Activated naive CD8-positive, alpha-beta T cell treated with anti-CD3 and anti-CD28 coated beads, Interleukin-2, amount 10 ng/mL, durations not matched to agents 7 days and 5 days (primary cell): Measurements from ENCODE around the gene DMWD. TPM values are rescaled to one million over a fixed set of nuclear protein-coding genes. Genes with fewer than 3 reads are reported as not detected.

Experiments
- ATAC-seq: fragments of 150-1000 bp; cut with Tn5 transposase; one replicate; pipeline ENCODE4 v1.10.0; 2021; ENCODE audit warnings: low read depth, moderate library complexity
- POLR2A ChIA-PET: fragments of 350-600 bp; sonication (Branson Sonifier 250); formaldehyde crosslinking; loops from one replicate; lab custom pipeline; 2021; ENCODE audit warnings: antibody characterized with exemption; lab: Charles Lee
- DNase-seq: peaks from one replicate; pipeline ENCODE4 v3.0.0; 2021
- H3K27ac Mint-ChIP-seq: one replicate; pipeline ENCODE4 v1.8.0; 2022; ENCODE audit warnings: mild to moderate bottlenecking, mixed read lengths
- H3K27me3 Mint-ChIP-seq: one replicate; pipeline ENCODE4 v1.8.0; 2022; ENCODE audit warnings: mild to moderate bottlenecking, moderate library complexity, mixed read lengths
- H3K36me3 Mint-ChIP-seq: one replicate; pipeline ENCODE4 v1.8.0; 2021; ENCODE audit warnings: mild to moderate bottlenecking, mixed read lengths
- H3K4me1 Mint-ChIP-seq: one replicate; pipeline ENCODE4 v1.8.0; 2021; ENCODE audit warnings: mixed read lengths
- H3K4me3 Mint-ChIP-seq: one replicate; pipeline ENCODE4 v1.8.0; 2022; ENCODE audit warnings: mild to moderate bottlenecking, moderate library complexity, mixed read lengths
- H3K9me3 Mint-ChIP-seq: one replicate; pipeline ENCODE4 v1.8.0; 2021; ENCODE audit warnings: mixed read lengths
- total RNA-seq, 2 experiments: library from RNA; stranded (reverse); gene quantifications; one replicate each; pipeline ENCODE4 v1.2.3, GENCODE V29; 2021

The DMWD gene
- total RNA-seq, 2 experiments from 2014 or later, result 47.0 to 50.6 TPM

DNA sequence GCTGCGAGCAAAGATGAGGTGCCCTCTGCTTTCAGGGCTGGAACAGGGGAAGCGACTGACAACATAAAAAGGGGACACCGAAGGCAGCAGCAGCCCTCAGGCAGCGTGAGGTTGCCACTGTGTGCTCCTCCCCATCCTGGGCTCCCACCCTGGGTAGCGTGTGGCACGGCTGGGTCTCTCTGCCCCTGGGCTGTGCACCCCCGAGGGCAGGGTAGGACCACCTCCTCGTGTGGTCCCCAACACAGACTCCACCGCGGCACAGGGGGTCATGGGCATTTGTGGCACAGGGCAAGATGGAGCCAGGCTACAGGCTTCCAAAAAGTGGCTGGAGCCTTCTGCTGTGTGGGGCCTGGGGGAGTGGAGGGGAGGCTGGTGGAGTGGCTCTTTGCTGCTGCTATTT is 28.9 kb upstream of the DMWD start:
- no peak for ATAC-seq
- Mint-ChIP-seq H3K4me1 (peaks cover 5% of the 10 kb centered on the region), H3K36me3 (peaks cover 5% of the 10 kb centered on the region), H3K27ac (no peak overlapping the region), H3K27me3 (no peaks in the 10 kb centered on the region), H3K9me3 (no peaks in the 10 kb centered on the region), H3K4me3 (no peak overlapping the region)
- POLR2A ChIA-PET, result no interaction called here
- DNase-seq, result no peak

DNA sequence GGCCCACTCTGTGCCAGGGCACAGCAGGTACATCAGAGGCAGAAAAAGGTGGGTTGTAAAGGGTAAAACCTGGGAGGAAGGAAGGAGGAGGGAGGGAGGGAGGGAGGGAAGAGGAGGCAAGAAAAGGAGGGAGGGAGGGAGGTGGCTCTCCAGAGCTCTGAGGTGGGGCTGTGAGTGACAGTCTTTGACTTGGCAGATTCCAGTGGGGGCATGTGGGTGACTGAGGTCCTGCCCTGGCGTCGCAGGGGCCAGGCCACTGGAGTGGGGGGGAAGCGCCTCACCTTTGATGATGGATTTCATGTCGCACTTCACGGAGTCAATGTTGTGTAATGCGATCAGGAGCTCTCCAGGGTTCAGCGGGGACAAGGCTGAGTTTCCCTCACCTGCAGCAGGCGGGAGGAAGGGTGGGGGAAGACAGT is 28.5 kb upstream of the DMWD start:
- ATAC-seq, result no peak
- Mint-ChIP-seq H3K27me3 (no peaks in the 10 kb centered on the region), H3K36me3 (peaks cover 5% of the 10 kb centered on the region), H3K27ac (no peak overlapping the region), H3K4me1 (peaks cover 5% of the 10 kb centered on the region), H3K4me3 (no peak overlapping the region), H3K9me3 (no peaks in the 10 kb centered on the region)
- POLR2A ChIA-PET, result interaction anchor here (1.4 kb wide), 1 partner anchor 9 kb away, joined by 5 read pairs; no protein-coding TSS in a partner anchor
- DNase-seq, result no peak

DNA sequence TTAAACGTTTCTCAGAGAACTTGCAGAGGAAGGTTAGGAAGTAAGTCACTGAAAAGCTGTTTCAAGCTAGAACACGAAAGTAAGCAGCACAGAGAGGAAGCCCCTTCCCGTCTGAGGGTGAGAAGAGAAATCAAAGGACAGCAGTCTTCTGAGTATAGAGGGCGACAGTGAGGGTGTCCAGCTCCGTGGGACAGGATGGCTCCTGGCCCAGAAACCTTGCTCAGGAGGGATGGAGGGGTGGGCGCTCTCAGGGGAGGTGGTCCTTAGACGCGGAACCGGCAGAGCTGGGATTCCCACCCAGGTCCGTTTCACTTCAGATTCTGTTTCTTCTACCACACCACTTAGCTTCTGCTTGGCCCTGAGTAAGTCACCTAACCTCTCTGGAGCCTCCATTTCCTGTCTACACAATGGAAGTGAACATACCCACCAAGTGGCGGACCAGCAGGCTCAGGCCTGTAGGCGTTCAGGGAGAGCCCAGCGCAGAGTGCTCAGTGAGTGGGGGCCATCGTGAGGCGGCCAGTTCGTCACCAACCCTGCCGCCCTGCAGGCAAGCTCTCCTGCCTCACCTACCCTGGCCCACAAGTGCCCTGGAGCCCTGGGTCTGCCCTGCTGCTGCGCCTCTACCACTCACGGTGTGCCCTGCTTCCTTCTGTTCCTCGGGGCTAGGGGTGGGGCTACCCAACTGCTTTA is 27.9 kb upstream of the DMWD start:
- no peaks in the 10 kb centered on the region for H3K9me3 Mint-ChIP-seq
- H3K4me1 Mint-ChIP-seq, result peaks cover 3% of the 10 kb centered on the region
- H3K4me3 Mint-ChIP-seq, result no peak overlapping the region
- no peaks in the 10 kb centered on the region for H3K27me3 Mint-ChIP-seq
- POLR2A ChIA-PET, result interaction anchor here (0.6 to 1.4 kb wide), 2 partner anchors 9 to 34 kb away, joined by 3 to 5 read pairs; no protein-coding TSS in a partner anchor
- H3K36me3 Mint-ChIP-seq, result peaks cover 5% of the 10 kb centered on the region
- no peak for DNase-seq
- ATAC-seq, result no peak
- H3K27ac Mint-ChIP-seq, result peak overlapping the region; percentile 30

DNA sequence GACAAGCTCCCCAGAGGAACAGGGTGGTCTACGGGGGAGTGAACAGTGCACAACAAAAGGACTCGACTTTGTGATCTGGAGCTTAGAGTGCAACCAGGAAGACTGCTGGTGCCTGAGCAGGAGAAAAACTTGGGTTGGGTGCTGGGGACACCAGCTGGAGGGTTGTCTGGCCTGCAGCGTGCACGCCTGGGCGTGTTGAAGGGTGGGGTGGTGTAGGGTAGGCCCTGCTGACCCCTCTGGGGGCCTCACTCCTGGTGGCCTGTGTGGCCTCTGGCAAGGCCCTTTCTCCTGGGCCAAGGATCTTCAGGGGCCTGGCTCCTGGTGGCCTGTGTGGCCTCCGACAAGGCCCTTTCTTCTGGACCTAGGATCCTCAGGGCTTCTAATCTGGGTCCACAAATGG is 27.1 kb upstream of the DMWD start:
- no peak overlapping the region for H3K4me3 Mint-ChIP-seq
- no peak for DNase-seq
- H3K27ac Mint-ChIP-seq, result peak overlapping the region; percentile 45
- H3K27me3 Mint-ChIP-seq, result no peaks in the 10 kb centered on the region
- POLR2A ChIA-PET, result interaction anchor here (0.6 to 1.4 kb wide), 2 partner anchors 10 to 35 kb away, joined by 3 to 5 read pairs; no protein-coding TSS in a partner anchor
- no peak for ATAC-seq
- H3K9me3 Mint-ChIP-seq, result no peaks in the 10 kb centered on the region
- peaks cover 5% of the 10 kb centered on the region for H3K36me3 Mint-ChIP-seq
- peaks cover 3% of the 10 kb centered on the region for H3K4me1 Mint-ChIP-seq

DNA sequence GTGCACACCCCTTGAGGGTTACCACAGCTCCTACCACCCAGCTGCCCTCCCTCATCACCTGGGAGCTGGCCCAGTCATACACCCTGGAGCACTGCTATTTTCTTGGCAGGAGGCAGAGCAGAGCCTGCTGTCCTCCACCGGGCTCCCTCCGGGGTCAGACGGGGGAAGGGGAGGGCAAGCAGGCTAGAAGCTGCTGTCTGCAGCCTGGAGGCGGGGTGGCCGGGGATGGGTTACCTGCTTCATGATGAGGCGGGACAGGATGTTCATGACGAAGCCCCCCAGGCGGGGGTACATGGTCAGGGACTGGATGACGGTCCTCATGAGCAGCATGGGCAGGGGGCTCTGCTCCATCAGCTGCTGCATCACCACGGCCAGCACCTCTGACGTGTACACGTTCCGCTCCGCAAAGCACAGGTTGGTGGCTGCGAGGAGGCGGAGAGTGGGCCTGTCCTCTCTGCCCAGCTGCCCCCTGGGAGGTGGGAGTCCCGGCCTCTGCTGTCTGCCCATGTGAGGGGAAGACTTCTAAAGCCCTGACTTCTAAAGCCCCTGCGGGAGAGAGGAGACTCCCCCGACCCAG is 25.2 kb upstream of the DMWD start:
- Mint-ChIP-seq H3K27me3 (no peaks in the 10 kb centered on the region), H3K36me3 (peaks cover 3% of the 10 kb centered on the region), H3K4me1 (no peaks in the 10 kb centered on the region), H3K9me3 (no peaks in the 10 kb centered on the region), H3K4me3 (no peak overlapping the region), H3K27ac (no peak overlapping the region)
- POLR2A ChIA-PET, result interaction anchor here (0.7 to 1.6 kb wide), 4 partner anchors 12 to 1982 kb away, joined by 3 to 6 read pairs (median 3); no protein-coding TSS in a partner anchor
- DNase-seq (no peak), ATAC-seq (no peak)

DNA sequence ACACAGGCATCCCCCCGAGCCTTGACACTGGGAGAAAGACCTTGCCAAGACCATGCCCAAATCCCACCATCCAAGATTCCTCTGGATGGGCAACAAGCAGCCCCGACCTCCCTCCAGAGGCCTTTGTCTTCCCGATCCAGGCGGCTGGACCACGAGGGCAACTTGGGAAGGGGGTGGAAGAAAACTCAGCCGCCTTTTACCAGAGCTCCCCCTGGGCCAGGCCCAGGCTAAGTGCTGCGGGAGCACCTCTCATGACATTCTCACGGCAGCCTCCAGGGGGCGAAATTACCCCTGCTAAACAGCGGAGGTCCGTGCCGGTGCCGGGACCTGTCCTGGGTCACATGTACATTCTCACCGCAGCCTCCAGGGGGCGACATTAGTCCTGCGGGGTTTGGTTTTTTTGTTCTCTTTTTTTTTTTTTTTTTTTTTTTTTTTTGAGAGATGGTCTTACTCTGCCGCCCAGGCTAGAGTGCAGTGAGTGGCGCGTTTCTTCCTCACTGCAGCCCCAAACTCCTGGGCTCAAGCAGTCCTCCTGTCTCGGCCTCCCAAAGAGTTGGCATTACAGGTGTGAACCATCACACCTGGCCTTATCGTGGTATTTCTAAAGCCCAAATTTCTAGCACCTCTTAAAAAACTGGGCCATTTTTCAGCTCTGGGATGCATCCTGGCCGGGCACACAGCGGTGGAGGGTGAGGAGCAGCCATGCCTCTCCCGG is 24.5 kb upstream of the DMWD start:
- ATAC-seq, result peak; percentile 97
- H3K27ac Mint-ChIP-seq, result no peak overlapping the region
- no peaks in the 10 kb centered on the region for H3K9me3 Mint-ChIP-seq
- no peak overlapping the region for H3K4me3 Mint-ChIP-seq
- POLR2A ChIA-PET, result interaction anchor here (0.7 to 1.6 kb wide), 10 partner anchors 13 to 1983 kb away, joined by 3 to 6 read pairs (median 4); partner anchors contain the start of gene IRF2BP1
- no peaks in the 10 kb centered on the region for H3K27me3 Mint-ChIP-seq
- H3K36me3 Mint-ChIP-seq, result peaks cover 3% of the 10 kb centered on the region
- no peaks in the 10 kb centered on the region for H3K4me1 Mint-ChIP-seq
- peak; percentile 97 for DNase-seq

DNA sequence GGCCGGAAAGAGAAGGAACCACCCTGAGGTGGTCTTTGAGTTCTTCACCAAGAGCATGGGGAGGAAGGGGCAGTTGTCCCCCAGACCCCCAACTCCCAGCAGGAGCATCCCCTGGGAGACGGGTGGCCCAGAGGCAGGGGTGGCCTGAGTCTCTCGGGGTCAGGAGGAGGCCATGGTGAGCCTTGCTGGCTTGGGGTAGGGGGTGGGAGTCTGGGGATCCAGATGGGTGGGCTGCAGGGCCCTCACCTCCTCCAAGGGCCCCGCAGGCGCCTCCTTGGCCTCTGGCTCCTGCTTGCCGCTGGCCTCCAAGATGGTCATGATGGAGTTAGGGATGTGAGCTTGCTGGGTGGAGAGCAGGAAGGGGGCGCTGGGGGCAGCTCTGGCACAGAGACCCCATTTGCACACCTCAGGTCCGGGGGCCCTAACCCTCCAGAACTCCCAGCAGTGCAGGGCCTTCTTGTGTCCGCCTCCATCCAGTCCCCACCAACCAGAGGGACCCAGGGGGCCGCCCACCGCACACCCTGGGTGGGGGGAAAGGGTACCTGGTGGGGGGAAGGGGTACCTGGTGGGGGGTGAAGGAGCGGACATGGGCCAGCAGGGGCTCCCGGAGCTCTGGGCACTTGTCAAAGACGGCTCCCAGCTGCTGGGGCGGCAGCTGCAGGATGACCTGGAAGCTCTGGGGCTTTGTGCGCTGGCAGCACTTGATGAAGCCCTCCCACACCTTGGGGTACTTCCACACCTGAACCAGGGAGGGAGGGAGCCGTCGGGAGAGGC is 23.8 kb upstream of the DMWD start:
- Mint-ChIP-seq H3K4me1 (no peaks in the 10 kb centered on the region), H3K9me3 (no peaks in the 10 kb centered on the region), H3K36me3 (peaks cover 3% of the 10 kb centered on the region), H3K4me3 (no peak overlapping the region), H3K27me3 (no peaks in the 10 kb centered on the region), H3K27ac (no peak overlapping the region)
- ATAC-seq (no peak), DNase-seq (no peak)
- POLR2A ChIA-PET, result interaction anchor here (0.6 to 1.5 kb wide), 10 partner anchors 17 to 507 kb away, joined by 3 to 6 read pairs (median 4); partner anchors contain the start of gene IRF2BP1

DNA sequence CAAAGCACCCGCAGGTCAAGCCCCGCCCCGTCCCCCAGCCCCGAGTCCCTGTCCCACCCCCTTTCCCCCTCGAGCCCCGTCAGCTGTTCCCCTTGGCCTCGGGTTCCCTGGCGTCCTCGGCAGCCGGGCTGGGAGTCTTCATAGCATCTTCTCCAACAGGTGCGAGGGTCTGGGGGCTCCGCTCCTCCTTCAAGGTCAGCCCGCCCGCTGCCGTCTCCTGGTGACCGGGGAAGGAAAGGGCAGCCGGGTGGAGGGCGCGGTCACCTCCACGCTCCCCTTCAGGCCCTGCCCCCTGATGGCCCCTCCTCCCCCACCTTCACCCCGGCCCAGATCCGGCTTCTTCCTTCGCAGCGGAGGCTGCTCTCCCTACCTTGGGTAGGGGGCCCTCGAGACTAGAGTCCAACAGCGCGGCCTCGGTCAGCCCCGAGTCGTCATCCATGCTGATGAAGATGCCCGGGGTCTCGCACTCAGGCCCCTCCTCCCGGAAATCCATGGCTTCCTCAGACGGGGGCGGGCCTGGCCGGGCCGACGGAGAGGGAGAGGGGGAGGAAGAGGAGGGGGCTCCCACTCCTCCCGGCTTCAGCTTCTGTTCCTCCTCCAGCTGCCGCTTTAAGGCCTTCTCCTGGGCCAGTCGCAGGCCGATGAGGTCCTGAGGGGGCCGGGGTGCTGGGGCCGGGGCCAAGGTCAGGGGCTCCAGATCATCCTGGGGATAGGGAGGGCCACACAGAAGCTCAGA is 23.0 kb upstream of the DMWD start:
- no peaks in the 10 kb centered on the region for H3K4me1 Mint-ChIP-seq
- POLR2A ChIA-PET, result interaction anchor here (0.6 to 1.5 kb wide), 4 partner anchors 67 to 506 kb away, joined by 3 to 5 read pairs (median 4); partner anchors contain the start of gene IRF2BP1
- DNase-seq (no peak), ATAC-seq (no peak)
- H3K36me3 Mint-ChIP-seq, result no peaks in the 10 kb centered on the region
- H3K27ac Mint-ChIP-seq, result no peak overlapping the region
- H3K9me3 Mint-ChIP-seq, result no peaks in the 10 kb centered on the region
- no peak overlapping the region for H3K4me3 Mint-ChIP-seq
- no peaks in the 10 kb centered on the region for H3K27me3 Mint-ChIP-seq

DNA sequence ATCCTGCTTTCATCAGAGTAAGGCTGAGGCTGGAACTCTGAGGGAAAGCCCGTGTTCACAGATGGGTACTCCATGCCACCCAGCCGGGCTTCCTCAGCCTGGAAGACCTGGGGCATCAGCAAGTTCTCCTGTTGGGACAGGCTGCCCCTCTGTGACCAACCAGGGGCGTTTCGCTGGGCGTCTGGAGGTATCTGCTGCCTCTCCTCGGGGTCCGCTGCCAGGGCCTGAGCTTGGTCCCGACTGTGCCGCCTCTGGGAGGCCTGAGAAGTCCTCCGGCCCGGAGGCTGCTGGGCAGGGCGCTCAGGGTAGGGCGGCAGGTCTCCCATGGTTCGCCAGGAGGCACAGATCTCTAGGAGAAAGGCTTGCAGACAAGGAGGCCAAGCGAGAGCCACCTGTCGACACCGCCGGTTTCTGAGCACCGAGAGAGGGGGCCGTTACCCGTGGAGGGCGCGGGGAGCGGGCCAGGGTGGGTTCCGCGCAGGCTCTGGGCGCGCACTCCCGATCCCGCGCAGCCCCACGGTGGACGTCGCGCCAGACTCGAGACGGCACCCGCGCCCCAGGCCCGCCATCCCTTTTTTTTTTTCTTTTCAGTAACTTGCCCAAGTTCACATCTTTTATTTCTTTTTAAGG is 22.3 kb upstream of the DMWD start, which contains the start of gene RSPH6A:
RSPH6A (minus strand) TSS at position 458 of the 630 bp plus-strand sequence; CDS start at position 326, 132 bp downstream.
- H3K36me3 Mint-ChIP-seq, result no peaks in the 10 kb centered on the region
- DNase-seq (no peak), ATAC-seq (no peak)
- POLR2A ChIA-PET, result interaction anchor here (1.0 to 1.6 kb wide), 3 partner anchors 16 to 188 kb away, joined by 3 to 5 read pairs (median 4); no protein-coding TSS in a partner anchor
- H3K4me1 Mint-ChIP-seq, result peaks cover 5% of the 10 kb centered on the region
- H3K9me3 Mint-ChIP-seq, result no peaks in the 10 kb centered on the region
- H3K27me3 Mint-ChIP-seq, result no peaks in the 10 kb centered on the region
- no peak within 1 kb of the TSS for H3K27ac Mint-ChIP-seq
- H3K4me3 Mint-ChIP-seq, result no peak within 1 kb of the TSS

DNA sequence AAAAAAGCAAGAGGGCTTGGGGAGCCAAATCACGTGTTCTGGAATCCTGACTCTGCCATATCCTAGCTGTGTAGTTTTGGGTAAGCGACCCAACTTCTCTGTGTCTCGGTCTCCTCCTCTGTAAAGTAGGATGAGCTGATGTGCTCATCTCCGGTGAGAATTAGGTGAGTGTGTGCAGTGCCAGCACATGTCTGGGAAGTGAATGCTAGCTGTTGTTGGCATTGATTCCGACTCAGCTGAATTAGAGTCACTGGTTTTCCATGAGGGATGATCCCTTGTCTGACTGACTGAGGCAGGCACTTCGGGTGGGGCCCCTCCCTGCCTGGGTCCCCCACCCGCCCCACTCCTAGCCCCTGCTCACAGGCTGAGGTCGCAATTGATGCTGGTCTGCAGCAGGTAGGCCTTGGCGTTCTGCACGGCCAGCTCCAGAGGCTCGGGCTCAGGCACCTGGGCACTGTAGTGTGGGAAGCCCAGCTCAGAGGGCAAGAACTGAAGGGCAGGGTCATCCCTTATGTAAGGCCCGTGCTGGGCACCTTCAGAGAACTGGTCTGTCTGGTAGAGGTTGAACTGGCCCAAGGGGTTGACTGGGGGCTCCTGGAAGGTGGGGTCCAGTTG is 21.6 kb upstream of the DMWD start:
- no peak overlapping the region for H3K27ac Mint-ChIP-seq
- H3K4me3 Mint-ChIP-seq, result no peak overlapping the region
- no peak for ATAC-seq
- H3K36me3 Mint-ChIP-seq, result no peaks in the 10 kb centered on the region
- H3K9me3 Mint-ChIP-seq, result no peaks in the 10 kb centered on the region
- H3K4me1 Mint-ChIP-seq, result peaks cover 11% of the 10 kb centered on the region
- POLR2A ChIA-PET, result interaction anchor here (0.7 to 1.6 kb wide), 4 partner anchors 15 to 188 kb away, joined by 3 to 5 read pairs (median 4); no protein-coding TSS in a partner anchor
- H3K27me3 Mint-ChIP-seq, result peaks cover under 1% of the 10 kb centered on the region
- DNase-seq, result no peak

DNA sequence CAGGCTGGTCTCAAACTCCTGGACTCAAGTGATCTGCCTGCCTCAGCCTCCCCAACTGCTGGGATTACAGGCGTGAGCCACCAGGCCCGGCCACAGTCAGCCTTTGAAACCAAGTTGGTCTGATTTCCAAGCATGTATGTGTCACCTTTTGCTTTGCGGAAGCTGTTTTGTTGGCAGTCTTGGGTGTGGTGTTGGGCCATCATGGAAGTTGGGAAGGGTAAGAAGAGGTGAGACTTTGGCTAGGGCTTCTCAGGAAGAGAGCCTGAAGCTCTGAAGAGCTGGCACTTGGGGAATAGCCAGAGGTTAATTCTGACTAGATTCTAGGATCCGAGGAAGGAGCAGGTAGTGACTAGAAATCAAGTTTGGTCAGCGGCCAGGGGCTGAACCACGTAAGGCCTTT is 19.7 kb upstream of the DMWD start:
- H3K27me3 Mint-ChIP-seq, result peaks cover 8% of the 10 kb centered on the region
- no peak overlapping the region for H3K4me3 Mint-ChIP-seq
- no peaks in the 10 kb centered on the region for H3K9me3 Mint-ChIP-seq
- no peaks in the 10 kb centered on the region for H3K36me3 Mint-ChIP-seq
- H3K4me1 Mint-ChIP-seq, result peaks cover 11% of the 10 kb centered on the region
- no peak for DNase-seq
- no peak for ATAC-seq
- POLR2A ChIA-PET, result no interaction called here
- no peak overlapping the region for H3K27ac Mint-ChIP-seq
